H9 (cell line): ENCODE results near the gene ZBTB20. TPM values are rescaled to one million over a fixed set of nuclear protein-coding genes. Genes with fewer than 3 reads are reported as not detected.

Source experiments
- DNase-seq: peaks from one replicate; pipeline ENCODE4 v3.0.0-alpha.2; 2017
- H2AFZ ChIP-seq: one replicate; pipeline ENCODE4 v1.6.1; 2013; ENCODE audit warnings: mild to moderate bottlenecking, low read length, control low read depth, moderate library complexity
- H2AK5ac ChIP-seq: 2 replicates; pipeline ENCODE4 v1.6.1; 2013; ENCODE audit warnings: low read length, control low read depth, mixed read lengths; ENCODE audit not compliant: insufficient read length
- H2BK120ac ChIP-seq: one replicate; pipeline ENCODE4 v1.6.1; 2013; ENCODE audit warnings: low read depth, mild to moderate bottlenecking, low read length, control low read depth, inconsistent platforms; ENCODE audit not compliant: poor library complexity, severe bottlenecking
- H2BK12ac ChIP-seq: 2 replicates; pipeline ENCODE4 v1.6.1; 2013; ENCODE audit warnings: low read length, control low read depth, mixed read lengths, low read depth; ENCODE audit not compliant: insufficient read length
- H2BK15ac ChIP-seq: 2 replicates; pipeline ENCODE4 v1.6.1; 2013; ENCODE audit warnings: low read depth, low read length, control low read depth
- H2BK20ac ChIP-seq: one replicate; pipeline ENCODE4 v1.6.1; 2013; ENCODE audit warnings: low read depth, mild to moderate bottlenecking, low read length, control low read depth, inconsistent platforms; ENCODE audit not compliant: poor library complexity, severe bottlenecking
- H2BK5ac ChIP-seq: 2 replicates; pipeline ENCODE4 v1.6.1; 2013; ENCODE audit warnings: low read length, control low read depth, mixed read lengths; ENCODE audit not compliant: insufficient read length
- H3K14ac ChIP-seq: 2 replicates; pipeline ENCODE4 v1.6.1; 2013; ENCODE audit warnings: low read length, control low read depth; ENCODE audit not compliant: insufficient read depth
- H3K18ac ChIP-seq: 2 replicates; pipeline ENCODE4 v1.6.1; 2013; ENCODE audit warnings: low read depth, mild to moderate bottlenecking, mixed read lengths, low read length, control low read depth; ENCODE audit not compliant: insufficient read length
- H3K23ac ChIP-seq: 2 replicates; pipeline ENCODE4 v1.6.1; 2013; ENCODE audit warnings: low read length, control low read depth, mixed read lengths, low read depth; ENCODE audit not compliant: insufficient read length
- H3K23me2 ChIP-seq: 2 replicates; pipeline ENCODE4 v1.6.1; 2013; ENCODE audit warnings: low read depth, mild to moderate bottlenecking, mixed read lengths, low read length, control low read depth; ENCODE audit not compliant: insufficient read length, poor library complexity, severe bottlenecking
- H3K27ac ChIP-seq: 2 replicates; pipeline ENCODE4 v1.5.1; 2013; ENCODE audit warnings: low read length, control low read depth, mixed read lengths, low read depth; ENCODE audit not compliant: insufficient read length
- H3K27me3 ChIP-seq: 2 replicates; pipeline ENCODE4 v1.6.1; 2013; ENCODE audit warnings: low read length, control low read depth, inconsistent platforms; ENCODE audit not compliant: insufficient read depth
- H3K4ac ChIP-seq: 2 replicates; pipeline ENCODE4 v1.6.1; 2013; ENCODE audit warnings: low read depth, mild to moderate bottlenecking, control low read depth, inconsistent platforms, low read length, moderate library complexity
- H3K4me1 ChIP-seq: 2 replicates; pipeline ENCODE4 v1.6.1; 2013; ENCODE audit warnings: low read length, control low read depth, inconsistent platforms; ENCODE audit not compliant: insufficient read depth
- H3K4me2 ChIP-seq: 2 replicates; pipeline ENCODE4 v1.6.1; 2013; ENCODE audit warnings: low read length, control low read depth, mixed read lengths; ENCODE audit not compliant: insufficient read length, insufficient read depth
- H3K56ac ChIP-seq: 2 replicates; pipeline ENCODE4 v1.6.1; 2013; ENCODE audit warnings: low read depth, mild to moderate bottlenecking, mixed read lengths, low read length, control low read depth; ENCODE audit not compliant: insufficient read length
- H3K79me1 ChIP-seq: 2 replicates; pipeline ENCODE4 v1.6.1; 2013; ENCODE audit warnings: low read depth, mild to moderate bottlenecking, moderate library complexity, low read length, control low read depth, inconsistent platforms; ENCODE audit not compliant: insufficient read depth, poor library complexity, severe bottlenecking
- H3K79me2 ChIP-seq: 2 replicates; pipeline ENCODE4 v1.6.1; 2013; ENCODE audit warnings: low read length, control low read depth, inconsistent platforms; ENCODE audit not compliant: insufficient read depth
- H3K9ac ChIP-seq: 2 replicates; pipeline ENCODE4 v1.6.1; 2013; ENCODE audit warnings: low read length, control low read depth, mixed read lengths; ENCODE audit not compliant: insufficient read length; ENCODE audit errors: extremely low read depth
- H3K9me3 ChIP-seq: one replicate; pipeline ENCODE4 v1.6.1; 2013; ENCODE audit warnings: low read depth, low read length, inconsistent platforms; ENCODE audit not compliant: control insufficient read depth
- H3T11ph ChIP-seq: one replicate; pipeline ENCODE4 v1.6.1; 2013; ENCODE audit warnings: mild to moderate bottlenecking, low read length, control low read depth, inconsistent platforms
- H4K20me1 ChIP-seq: one replicate; pipeline ENCODE4 v1.6.1; 2013; ENCODE audit not compliant: control insufficient read depth, insufficient read length, insufficient read depth
- H4K5ac ChIP-seq: 2 replicates; pipeline ENCODE4 v1.6.1; 2013; ENCODE audit warnings: low read depth, mild to moderate bottlenecking, mixed read lengths, low read length, control low read depth; ENCODE audit not compliant: insufficient read length
- H4K8ac ChIP-seq: replicated peaks from 2 replicates; pipeline ENCODE4 v1.6.1; 2013; ENCODE audit warnings: low read length, control low read depth, mixed read lengths, low read depth; ENCODE audit not compliant: insufficient read length
- H4K91ac ChIP-seq: 2 replicates; pipeline ENCODE4 v1.6.1; 2013; ENCODE audit warnings: low read depth, mild to moderate bottlenecking, moderate library complexity, mixed read lengths, low read length, control low read depth; ENCODE audit not compliant: insufficient read length
- H3K27ac Mint-ChIP-seq, 3 experiments: 2 replicates in 2 of 3; 3 replicates in 1 of 3; pipeline ENCODE4 v1.8.0; 2020 to 2021; ENCODE audit warnings: mixed read lengths in 3 of 3, mild to moderate bottlenecking in 1 of 3, moderate library complexity in 1 of 3
- H3K27me3 Mint-ChIP-seq: 2 replicates; pipeline ENCODE4 v1.8.0; 2021; ENCODE audit warnings: low read depth, mild to moderate bottlenecking, moderate library complexity, mixed read lengths
- H3K36me3 Mint-ChIP-seq, 3 experiments: 2 replicates in 2 of 3; 3 replicates in 1 of 3; pipeline ENCODE4 v1.8.0; 2020 to 2021; ENCODE audit warnings: low read depth in 3 of 3, mixed read lengths in 3 of 3; ENCODE audit not compliant: insufficient read depth in 1 of 3
- H3K4me1 Mint-ChIP-seq, 2 experiments: 2 replicates each; pipeline ENCODE4 v1.8.0; 2020; ENCODE audit warnings: mixed read lengths in 2 of 2
- H3K4me3 Mint-ChIP-seq, 2 experiments: 2 replicates in 1 of 2; 3 replicates in 1 of 2; pipeline ENCODE4 v1.8.0; 2020 to 2021; ENCODE audit warnings: mild to moderate bottlenecking in 2 of 2, mixed read lengths in 2 of 2, moderate library complexity in 1 of 2
- H3K9me3 Mint-ChIP-seq, 2 experiments: 2 replicates in 1 of 2; 3 replicates in 1 of 2; pipeline ENCODE4 v1.8.0; 2020; ENCODE audit warnings: mild to moderate bottlenecking in 2 of 2, mixed read lengths in 2 of 2, moderate library complexity in 1 of 2
- WGBS: extraction: QIAGEN DNeasy Blood & Tissue Kit; methylation state at CpG from one replicate; pipeline ENCODE4 v1.1.7; 2013; ENCODE audit warnings: missing lambda C conversion rate, low lambda C conversion rate, mixed read lengths; ENCODE audit not compliant: insufficient read length; ENCODE audit errors: extremely low coverage; 5-methylcytosine and 5-hydroxymethylcytosine counted together
- total RNA-seq: library from RNA; stranded (reverse); gene quantifications from 2 replicates; pipeline ENCODE4 v1.2.1, GENCODE V29; 2021
- TF ChIP-seq, protein P1 (sequence below): fragments of 200-600 bp; sonication (generic); conservative IDR thresholded peaks from 3 replicates; pipeline ENCODE4 v1.8.0; 2021; ENCODE audit warnings: antibody characterized with exemption, mild to moderate bottlenecking

ZBTB20 gene
- total RNA-seq, 1 experiment from 2014 or later: 0.70 TPM

DNA sequence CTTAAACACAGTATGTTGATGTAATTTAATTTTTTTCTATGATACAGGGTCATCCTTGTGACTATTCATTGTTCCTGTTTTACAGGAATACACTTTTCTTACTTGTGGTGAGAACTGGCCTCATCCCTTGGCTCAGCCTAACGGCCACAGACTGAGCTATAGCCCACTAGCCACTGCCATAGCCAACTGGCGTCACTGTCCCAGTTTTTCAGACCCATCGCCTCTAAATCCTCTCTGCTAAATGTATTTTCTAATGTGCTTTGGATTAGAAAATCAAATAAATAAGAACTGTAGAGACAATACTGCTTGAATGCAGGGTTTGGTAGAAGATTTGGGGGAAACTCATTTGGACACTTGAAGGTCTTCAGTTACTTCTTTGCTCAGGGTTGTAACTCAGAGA lies 740.2 kb downstream of the ZBTB20 start:
- no peak overlapping the region for H2BK20ac ChIP-seq
- no peak overlapping the region for H2BK120ac ChIP-seq
- no peak for DNase-seq
- H3K9me3 ChIP-seq: no peaks in the 10 kb centered on the region
- H3K23ac ChIP-seq: no peak overlapping the region
- no peaks in the 10 kb centered on the region for H4K20me1 ChIP-seq
- H3K27me3 Mint-ChIP-seq: no peaks in the 10 kb centered on the region
- H3K4me1 ChIP-seq: peaks cover 19% of the 10 kb centered on the region; the same call in 1 of the 2 replicates
- H3K79me1 ChIP-seq: no peaks in the 10 kb centered on the region
- H3K9me3 Mint-ChIP-seq: no peaks in the 10 kb centered on the region
- TF ChIP-seq, protein P1, sequence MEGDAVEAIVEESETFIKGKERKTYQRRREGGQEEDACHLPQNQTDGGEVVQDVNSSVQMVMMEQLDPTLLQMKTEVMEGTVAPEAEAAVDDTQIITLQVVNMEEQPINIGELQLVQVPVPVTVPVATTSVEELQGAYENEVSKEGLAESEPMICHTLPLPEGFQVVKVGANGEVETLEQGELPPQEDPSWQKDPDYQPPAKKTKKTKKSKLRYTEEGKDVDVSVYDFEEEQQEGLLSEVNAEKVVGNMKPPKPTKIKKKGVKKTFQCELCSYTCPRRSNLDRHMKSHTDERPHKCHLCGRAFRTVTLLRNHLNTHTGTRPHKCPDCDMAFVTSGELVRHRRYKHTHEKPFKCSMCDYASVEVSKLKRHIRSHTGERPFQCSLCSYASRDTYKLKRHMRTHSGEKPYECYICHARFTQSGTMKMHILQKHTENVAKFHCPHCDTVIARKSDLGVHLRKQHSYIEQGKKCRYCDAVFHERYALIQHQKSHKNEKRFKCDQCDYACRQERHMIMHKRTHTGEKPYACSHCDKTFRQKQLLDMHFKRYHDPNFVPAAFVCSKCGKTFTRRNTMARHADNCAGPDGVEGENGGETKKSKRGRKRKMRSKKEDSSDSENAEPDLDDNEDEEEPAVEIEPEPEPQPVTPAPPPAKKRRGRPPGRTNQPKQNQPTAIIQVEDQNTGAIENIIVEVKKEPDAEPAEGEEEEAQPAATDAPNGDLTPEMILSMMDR: no peak
- no peak overlapping the region for H3K18ac ChIP-seq
- H3K27ac Mint-ChIP-seq: peak overlapping the region in 1 of 3 experiments; percentile 54; a peak in 1 of 7 replicates
- WGBS: no CpG with 5 or more reads among the region's 3 CpGs
- H2BK5ac ChIP-seq: no peak overlapping the region
- no peak overlapping the region for H2BK12ac ChIP-seq
- H2AFZ ChIP-seq: no peak overlapping the region
- H3K23me2 ChIP-seq: no peaks in the 10 kb centered on the region
- no peak overlapping the region for H2AK5ac ChIP-seq
- no peak overlapping the region for H2BK15ac ChIP-seq
- H3K4ac ChIP-seq: no peak overlapping the region
- H3K4me2 ChIP-seq: no peak overlapping the region
- no peak overlapping the region for H3T11ph ChIP-seq
- no peak overlapping the region for H3K14ac ChIP-seq
- no peaks in the 10 kb centered on the region for H3K36me3 Mint-ChIP-seq
- H3K4me1 Mint-ChIP-seq: peaks cover 37 to 39% of the 10 kb centered on the region in 2 experiments
- no peaks in the 10 kb centered on the region for H3K27me3 ChIP-seq
- H3K4me3 Mint-ChIP-seq: no peak overlapping the region
- H3K9ac ChIP-seq: no peak overlapping the region
- no peak overlapping the region for H3K27ac ChIP-seq
- H3K56ac ChIP-seq: no peak overlapping the region
- H3K79me2 ChIP-seq: no peaks in the 10 kb centered on the region
- no peak overlapping the region for H4K5ac ChIP-seq
- no peak overlapping the region for H4K8ac ChIP-seq
- no peak overlapping the region for H4K91ac ChIP-seq
